ENCODE results near the gene ZSWIM4.

Gene ZSWIM4

GRCh38 chr19:13813147-13813546, 17.9 kb downstream of the ZSWIM4 start:
- no peak for DNase-seq

- DNase-seq = no peak
Observed at GRCh38 chr19:13814550-13814949, 19.3 kb downstream of the ZSWIM4 start.

- DNase-seq = no peak
Observed at GRCh38 chr19:13817018-13817614, 21.9 kb downstream of the ZSWIM4 start.

GRCh38 chr19:13817615-13818371, 22.6 kb downstream of the ZSWIM4 start:
- DNase-seq = no peak

- no peak for DNase-seq
Observed at GRCh38 chr19:13819238-13819637, 24.0 kb downstream of the ZSWIM4 start.

GRCh38 chr19:13821292-13821691, 26.0 kb downstream of the ZSWIM4 start:
- no peak for DNase-seq

GRCh38 chr19:13823256-13823655, 28.0 kb downstream of the ZSWIM4 start:
- no peak for DNase-seq

GRCh38 chr19:13823901-13824300, 28.7 kb downstream of the ZSWIM4 start:
- no peak for DNase-seq

GRCh38 chr19:13824703-13825102, 29.5 kb downstream of the ZSWIM4 start:
- DNase-seq = no peak

GRCh38 chr19:13825489-13826441, 30.5 kb downstream of the ZSWIM4 start:
- no peak for DNase-seq

- no peak for DNase-seq
Observed at GRCh38 chr19:13826652-13827235, 31.5 kb downstream of the ZSWIM4 start.

- DNase-seq = no peak
Observed at GRCh38 chr19:13827656-13828055, 32.4 kb downstream of the ZSWIM4 start.

- no peak for DNase-seq
Observed at GRCh38 chr19:13830114-13830740, 35.0 kb downstream of the ZSWIM4 start.

- no peak for DNase-seq
Observed at GRCh38 chr19:13830741-13831536, 35.7 kb downstream of the ZSWIM4 start.

GRCh38 chr19:13831537-13832467, 36.6 kb downstream of the ZSWIM4 start:
- no peak for DNase-seq

GRCh38 chr19:13833330-13834243, 38.3 kb downstream of the ZSWIM4 start:
- DNase-seq = peak; percentile 91

GRCh38 chr19:13834244-13835069, 39.2 kb downstream of the ZSWIM4 start:
- DNase-seq = no peak

Data from central memory CD4-positive, alpha-beta T cell (primary cell).